ENCODE data around the gene COQ2. TPM values are rescaled to one million over a fixed set of nuclear protein-coding genes. Genes with fewer than 3 reads are reported as not detected.

Gene COQ2
- total RNA-seq, 1 experiment from 2014 or later = 27.8 TPM

DNA sequence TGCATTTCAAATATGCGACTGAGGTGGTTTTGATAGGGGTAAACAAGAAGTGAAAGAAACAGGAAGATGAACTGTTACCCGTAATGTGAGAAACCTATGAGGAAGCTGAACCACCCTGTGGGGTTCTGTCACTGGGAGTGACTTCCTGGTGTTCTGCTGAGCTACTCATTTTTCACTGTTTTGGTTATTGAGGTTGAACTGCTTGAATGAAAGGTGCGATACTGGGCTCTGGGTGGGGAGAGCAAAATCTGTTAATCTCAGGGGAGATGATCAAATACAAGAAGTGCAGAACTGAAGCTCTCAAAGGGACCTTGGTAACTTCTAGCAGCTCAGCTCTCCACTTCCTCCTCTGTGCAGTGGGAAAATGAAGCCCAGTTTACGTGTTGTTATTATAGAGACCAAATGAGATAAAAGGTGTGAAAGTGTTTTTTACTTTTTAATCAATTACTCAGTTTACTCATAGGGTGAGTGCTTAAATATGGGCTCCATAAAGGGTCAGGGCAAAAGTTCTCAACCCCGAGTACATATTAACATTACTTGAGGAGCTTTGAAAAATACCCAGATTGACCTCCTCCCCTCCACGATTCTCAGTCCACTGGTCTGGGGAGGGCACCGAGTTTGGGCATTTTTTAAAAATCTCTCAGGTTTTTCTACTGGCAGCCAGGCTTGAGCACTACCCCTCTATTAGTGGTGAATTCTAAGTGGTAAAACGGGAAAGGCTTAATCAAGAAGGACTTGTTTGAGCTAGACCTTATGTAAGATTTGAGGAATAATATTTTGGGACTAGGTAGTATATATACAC, 66.7 kb downstream of the COQ2 start:
- no peaks in the 10 kb centered on the region for H3K36me3 Mint-ChIP-seq (ENCODE audit: insufficient read depth, unreplicated experiment)
- intact Hi-C loops (cut with micrococcal nuclease) = no loop called here
- DNase-seq (ENCODE audit: unreplicated experiment) = no peak
- peaks cover 26% of the 10 kb centered on the region for H3K4me1 Mint-ChIP-seq (ENCODE audit: insufficient read depth, unreplicated experiment)
- TF ChIP-seq, protein P1, sequence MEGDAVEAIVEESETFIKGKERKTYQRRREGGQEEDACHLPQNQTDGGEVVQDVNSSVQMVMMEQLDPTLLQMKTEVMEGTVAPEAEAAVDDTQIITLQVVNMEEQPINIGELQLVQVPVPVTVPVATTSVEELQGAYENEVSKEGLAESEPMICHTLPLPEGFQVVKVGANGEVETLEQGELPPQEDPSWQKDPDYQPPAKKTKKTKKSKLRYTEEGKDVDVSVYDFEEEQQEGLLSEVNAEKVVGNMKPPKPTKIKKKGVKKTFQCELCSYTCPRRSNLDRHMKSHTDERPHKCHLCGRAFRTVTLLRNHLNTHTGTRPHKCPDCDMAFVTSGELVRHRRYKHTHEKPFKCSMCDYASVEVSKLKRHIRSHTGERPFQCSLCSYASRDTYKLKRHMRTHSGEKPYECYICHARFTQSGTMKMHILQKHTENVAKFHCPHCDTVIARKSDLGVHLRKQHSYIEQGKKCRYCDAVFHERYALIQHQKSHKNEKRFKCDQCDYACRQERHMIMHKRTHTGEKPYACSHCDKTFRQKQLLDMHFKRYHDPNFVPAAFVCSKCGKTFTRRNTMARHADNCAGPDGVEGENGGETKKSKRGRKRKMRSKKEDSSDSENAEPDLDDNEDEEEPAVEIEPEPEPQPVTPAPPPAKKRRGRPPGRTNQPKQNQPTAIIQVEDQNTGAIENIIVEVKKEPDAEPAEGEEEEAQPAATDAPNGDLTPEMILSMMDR (IDR thresholded peaks at IDR 0.05; ENCODE audit: unreplicated experiment) = no peak
- no TSS peak for BruUV-seq (replicated peaks)
- no peaks in the 10 kb centered on the region for H3K27me3 Mint-ChIP-seq (ENCODE audit: insufficient read depth, unreplicated experiment)
- peak overlapping the region; percentile 93 for H3K27ac Mint-ChIP-seq (ENCODE audit: low read depth, unreplicated experiment)
- POLR2A ChIA-PET = interaction anchor here (0.7 to 2.4 kb wide), 10 partner anchors 10 to 206 kb away, joined by 3 to 10 read pairs (median 4); partner anchors contain the start of genes COPS4, COQ2 and PLAC8
- H3K9me3 Mint-ChIP-seq (ENCODE audit: unreplicated experiment) = no peaks in the 10 kb centered on the region
- CTCF ChIA-PET = interaction anchor here (0.5 to 2.0 kb wide), 3 partner anchors 12 to 139 kb away, joined by 3 to 7 read pairs (median 3); no protein-coding TSS in a partner anchor
- H3K4me3 Mint-ChIP-seq (ENCODE audit: unreplicated experiment) = no peak overlapping the region

DNA sequence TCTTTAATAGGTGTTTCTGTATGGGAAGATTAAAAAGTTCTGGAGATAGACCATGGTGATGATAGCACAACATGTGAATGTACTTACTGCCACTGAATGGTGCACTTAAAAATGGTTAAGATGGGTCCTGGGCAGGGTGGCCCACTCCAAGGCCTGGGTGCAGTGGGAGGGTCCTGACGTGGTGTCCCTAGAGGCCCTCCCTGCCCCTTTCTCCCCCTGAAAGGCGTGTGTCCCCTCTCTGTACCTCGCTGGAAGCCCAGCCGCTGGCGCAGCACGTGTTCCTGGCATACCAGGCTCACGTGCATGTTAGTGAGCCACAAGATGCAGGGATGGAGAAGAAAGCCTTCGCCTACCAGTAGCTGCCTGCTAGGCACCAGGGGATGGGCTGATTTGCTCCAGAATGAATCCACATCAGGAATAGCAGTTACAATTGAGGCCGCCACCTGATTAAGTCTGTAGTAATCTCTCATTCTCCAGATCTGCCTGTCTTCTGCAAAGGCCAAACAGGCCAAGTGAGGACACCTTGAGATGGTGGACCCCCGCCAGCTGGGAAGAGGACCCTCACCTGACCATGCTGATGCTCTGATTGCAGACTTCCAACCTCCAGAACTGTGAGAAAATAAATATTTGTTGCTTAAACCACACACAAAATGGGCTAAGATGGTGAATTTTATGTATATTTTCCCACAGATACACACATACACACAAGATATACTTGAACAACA, 67.5 kb downstream of the COQ2 start:
- intact Hi-C loops (cut with micrococcal nuclease) = no loop called here
- Mint-ChIP-seq H3K9me3 (ENCODE audit: unreplicated experiment) (no peaks in the 10 kb centered on the region), H3K4me3 (ENCODE audit: unreplicated experiment) (no peak overlapping the region), H3K4me1 (ENCODE audit: insufficient read depth, unreplicated experiment) (peaks cover 34% of the 10 kb centered on the region), H3K36me3 (ENCODE audit: insufficient read depth, unreplicated experiment) (no peaks in the 10 kb centered on the region), H3K27me3 (ENCODE audit: insufficient read depth, unreplicated experiment) (no peaks in the 10 kb centered on the region), H3K27ac (ENCODE audit: low read depth, unreplicated experiment) (peak overlapping the region; percentile 93)
- no peak for DNase-seq (ENCODE audit: unreplicated experiment)
- no TSS peak for BruUV-seq (replicated peaks)
- POLR2A ChIA-PET = interaction anchor here (1.0 to 2.4 kb wide), 2 partner anchors 9 to 103 kb away, joined by 4 to 10 read pairs; partner anchors contain the start of gene PLAC8
- TF ChIP-seq, protein P1 (IDR thresholded peaks at IDR 0.05; ENCODE audit: unreplicated experiment) = no peak
- CTCF ChIA-PET = interaction anchor here (0.5 to 2.0 kb wide), 2 partner anchors 63 to 138 kb away, joined by 3 to 7 read pairs; no protein-coding TSS in a partner anchor

DNA sequence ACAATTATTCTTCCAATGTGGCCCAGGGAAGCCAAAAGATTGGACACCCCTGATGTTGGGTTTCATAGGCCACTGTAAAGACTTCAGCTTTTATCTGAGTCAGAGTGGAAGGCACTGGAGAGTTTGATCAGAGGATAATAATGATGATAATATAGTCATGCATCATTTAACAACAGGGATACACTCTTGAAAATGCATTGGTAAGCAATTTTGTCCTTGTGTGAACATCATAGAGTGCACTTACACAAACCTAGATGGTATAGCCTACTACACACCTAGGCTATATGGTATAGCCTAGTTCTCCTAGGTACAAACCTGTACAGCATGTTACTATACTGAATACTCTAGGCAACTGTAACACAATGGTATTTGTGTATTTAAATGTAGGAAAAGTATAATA, 70.5 kb downstream of the COQ2 start:
- no TSS peak for BruUV-seq (replicated peaks)
- H3K27ac Mint-ChIP-seq (ENCODE audit: low read depth, unreplicated experiment) = no peak overlapping the region
- H3K4me1 Mint-ChIP-seq (ENCODE audit: insufficient read depth, unreplicated experiment) = peaks cover 31% of the 10 kb centered on the region
- no peaks in the 10 kb centered on the region for H3K27me3 Mint-ChIP-seq (ENCODE audit: insufficient read depth, unreplicated experiment)
- ChIA-PET CTCF (interaction anchor here (0.6 to 1.4 kb wide), 3 partner anchors 10 to 441 kb away, joined by 3 read pairs; no protein-coding TSS in a partner anchor), POLR2A (no interaction called here)
- intact Hi-C loops (cut with micrococcal nuclease) = no loop called here
- no peaks in the 10 kb centered on the region for H3K36me3 Mint-ChIP-seq (ENCODE audit: insufficient read depth, unreplicated experiment)
- no peak overlapping the region for H3K4me3 Mint-ChIP-seq (ENCODE audit: unreplicated experiment)
- no peak for DNase-seq (ENCODE audit: unreplicated experiment)
- TF ChIP-seq, protein P1 (IDR thresholded peaks at IDR 0.05; ENCODE audit: unreplicated experiment) = no peak
- peaks cover 6% of the 10 kb centered on the region for H3K9me3 Mint-ChIP-seq (ENCODE audit: unreplicated experiment)

Other genes starting within 250 kb of the COQ2 start
- 34.7 and 36.6 TPM in 2 replicates for gene COPS4, start 249.6 kb downstream of the COQ2 start, total RNA-seq (2022)
- gene PLAC8, start 170.1 kb downstream of the COQ2 start, total RNA-seq (2022) = 2.0 and 3.3 TPM in 2 replicates
- gene HPSE, start 50.0 kb upstream of the COQ2 start, total RNA-seq (2022) = 5.5 and 6.0 TPM in 2 replicates
- gene HELQ, start 171.0 kb upstream of the COQ2 start, total RNA-seq (2022) = 12.8 and 14.4 TPM in 2 replicates
- 93.0 and 106 TPM in 2 replicates for gene MRPS18C, start 171.3 kb upstream of the COQ2 start, total RNA-seq (2022)
- gene ABRAXAS1, start 200.3 kb upstream of the COQ2 start, total RNA-seq (2022) = 5.7 and 7.3 TPM in 2 replicates